SK-N-MC (cell line): ENCODE results near the gene CD38.

Experiments used
- EZH2 ChIP-seq: fragments of 200-600 bp; sonication (generic); IDR thresholded peaks from one replicate; pipeline ENCODE4 v1.6.1; 2017; ENCODE audit warnings: antibody characterized with exemption
- POLR2AphosphoS5 ChIP-seq: IDR thresholded peaks from 2 replicates; pipeline ENCODE4 v1.6.1; 2012; ENCODE audit warnings: mild to moderate bottlenecking, low read depth, low read length, borderline replicate concordance

DNA sequence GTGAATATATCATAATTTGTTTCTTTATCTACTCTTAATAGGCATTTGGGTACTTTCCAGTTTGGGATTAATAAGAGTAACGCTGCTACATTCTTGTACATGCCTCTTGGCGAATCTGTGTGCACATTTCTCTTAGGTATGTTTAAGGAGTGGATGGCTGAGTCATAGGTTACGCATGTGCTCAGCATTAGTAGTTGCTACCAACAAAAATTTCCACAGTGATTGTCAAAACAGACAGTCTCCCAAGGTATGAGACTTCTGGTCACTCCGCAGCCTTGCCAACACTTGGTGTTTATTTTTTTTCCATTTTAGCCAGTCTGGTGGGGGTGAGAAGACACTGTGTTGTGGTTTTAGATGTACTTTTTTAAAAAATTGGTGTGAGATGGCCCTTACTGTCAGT lies 115.8 kb downstream of the CD38 start:
- TF ChIP-seq POLR2AphosphoS5 = no peak
- no peak for TF ChIP-seq EZH2
